Stimulated activated CD4-positive, alpha-beta T cell treated with anti-CD3 and anti-CD28 coated beads, TNF-alpha, amount 100 ng/mL, for 24 hours (primary cell): ENCODE measurements around the gene SPEF2.
"Not testable (repeated sequence)": the region's sequence is repeated elsewhere in the genome, so short reads cannot be mapped to it uniquely, and the experiment has no call there.

Experiments used
- DNase-seq, 3 experiments: peaks; one replicate each; pipeline ENCODE4 v3.0.0-alpha.2; 2020; ENCODE audit warnings: low read depth in 3 of 3

SPEF2 gene

GRCh38 chr5:35822511-35822910 is 204.8 kb downstream of the SPEF2 start:
- no peak for DNase-seq

GRCh38 chr5:35823347-35824098 is 205.9 kb downstream of the SPEF2 start:
- DNase-seq = no peak

GRCh38 chr5:35826056-35826455 is 208.4 kb downstream of the SPEF2 start:
- no peak for DNase-seq

GRCh38 chr5:35826554-35826953 is 208.9 kb downstream of the SPEF2 start:
- DNase-seq = no peak

GRCh38 chr5:35828082-35828598 is 210.5 kb downstream of the SPEF2 start:
- no peak for DNase-seq

- DNase-seq = no peak
Measured at GRCh38 chr5:35830587-35830986, 212.9 kb downstream of the SPEF2 start.

- no peak for DNase-seq
Measured at GRCh38 chr5:35832762-35833161, 215.1 kb downstream of the SPEF2 start.

GRCh38 chr5:35833224-35833623 is 215.6 kb downstream of the SPEF2 start:
- no peak for DNase-seq

GRCh38 chr5:35835796-35836742 is 218.4 kb downstream of the SPEF2 start:
- no peak for DNase-seq

GRCh38 chr5:35838370-35839042 is 220.8 kb downstream of the SPEF2 start:
- DNase-seq = no peak

- DNase-seq = no peak
Measured at GRCh38 chr5:35842856-35843255, 225.2 kb downstream of the SPEF2 start.

- not testable (repeated sequence) for DNase-seq
Measured at GRCh38 chr5:35845508-35845907, 227.8 kb downstream of the SPEF2 start.

- no peak for DNase-seq
Measured at GRCh38 chr5:35847491-35847890, 229.8 kb downstream of the SPEF2 start.

- no peak for DNase-seq
Measured at GRCh38 chr5:35847961-35848360, 230.3 kb downstream of the SPEF2 start.

GRCh38 chr5:35849860-35850259 is 232.2 kb downstream of the SPEF2 start:
- DNase-seq = no peak

- no peak for DNase-seq
Measured at GRCh38 chr5:35850967-35851680, 233.5 kb downstream of the SPEF2 start.

- peak in 1 of 3 experiments; percentile 38 for DNase-seq
Measured at GRCh38 chr5:35852084-35852734, 234.5 kb downstream of the SPEF2 start.

GRCh38 chr5:35852773-35853172 is 235.1 kb downstream of the SPEF2 start:
- no peak for DNase-seq

- peak in 1 of 3 experiments; percentile 54 for DNase-seq
Measured at GRCh38 chr5:35853631-35854030, 236.0 kb downstream of the SPEF2 start.

- DNase-seq = peak; percentile 50 to 65 (median 53)
Measured at GRCh38 chr5:35854248-35854647, 236.6 kb downstream of the SPEF2 start.

- no peak for DNase-seq
Measured at GRCh38 chr5:35855187-35855586, 237.5 kb downstream of the SPEF2 start.
